ENCODE measurements around the gene ELANE.
A peak's percentile ranks its signal among the peaks of the same experiment; 100 is the strongest.
"Not testable (repeated sequence)": the region's sequence is repeated elsewhere in the genome, so short reads cannot be mapped to it uniquely, and the experiment has no call there.

Gene ELANE

DNA sequence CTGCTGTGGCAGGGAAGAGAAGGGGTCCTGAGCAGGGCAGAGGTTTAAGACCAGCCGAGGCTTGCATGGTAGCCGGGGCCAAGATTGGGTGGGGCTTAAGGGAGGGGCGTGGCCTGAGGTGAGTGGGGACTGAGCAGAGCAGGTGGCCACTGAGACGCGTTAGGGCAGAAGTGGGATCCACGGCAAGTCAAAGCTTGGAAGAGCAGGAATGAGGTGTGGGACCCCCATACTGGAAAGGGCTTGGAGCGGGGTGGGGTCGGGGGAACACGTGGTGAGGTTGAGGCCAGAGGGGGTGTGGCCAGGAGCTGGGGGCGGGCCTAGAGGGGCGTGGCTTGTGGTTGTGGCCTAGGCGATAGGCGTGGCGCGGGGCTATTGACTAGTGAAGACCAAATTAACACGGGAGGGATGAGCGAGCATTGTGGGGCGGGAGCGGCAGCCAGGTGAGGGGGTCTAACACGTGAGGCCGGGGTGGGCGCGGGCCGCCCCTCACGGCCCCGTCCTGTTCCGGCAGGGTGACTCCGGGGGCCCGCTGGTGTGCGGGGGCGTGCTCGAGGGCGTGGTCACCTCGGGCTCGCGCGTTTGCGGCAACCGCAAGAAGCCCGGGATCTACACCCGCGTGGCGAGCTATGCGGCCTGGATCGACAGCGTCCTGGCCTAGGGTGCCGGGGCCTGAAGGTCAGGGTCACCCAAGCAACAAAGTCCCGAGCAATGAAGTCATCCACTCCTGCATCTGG is 10.6 kb downstream of the ELANE start:
- DNase-seq (ENCODE audit: low read depth) = peak; percentile 67

- DNase-seq (ENCODE audit: low read depth) = no peak
These were observed 11.2 kb downstream of the ELANE start for GRCh38 chr19:863315-863620.

DNA sequence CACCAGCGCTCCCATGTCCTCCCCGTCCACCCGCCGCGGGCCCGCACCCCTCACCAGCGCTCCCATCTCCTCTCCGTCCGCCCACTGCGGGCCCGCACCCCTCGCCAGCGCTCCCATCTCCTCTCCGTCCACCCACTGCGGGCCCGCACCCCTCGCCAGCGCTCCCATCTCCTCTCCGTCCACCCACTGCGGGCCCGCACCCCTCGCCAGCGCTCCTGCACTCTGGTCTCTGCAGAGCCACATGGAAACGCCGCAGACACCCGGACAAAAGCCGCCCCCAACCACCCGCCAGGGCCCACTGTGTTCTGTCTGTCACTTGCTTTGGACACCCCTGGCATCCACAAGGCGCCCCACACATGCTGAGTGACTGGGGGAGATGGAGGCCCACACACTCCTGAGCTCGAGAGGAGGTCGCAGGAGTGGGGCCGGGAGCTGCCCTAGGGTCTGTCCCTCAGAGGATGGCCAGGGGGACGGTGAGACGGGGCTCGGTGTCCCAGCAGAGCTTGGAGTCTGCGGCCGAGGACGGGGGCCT is 14.7 kb downstream of the ELANE start:
- DNase-seq (ENCODE audit: low read depth) = no peak

GRCh38 chr19:867301-867793 is 15.2 kb downstream of the ELANE start:
- DNase-seq (ENCODE audit: low read depth) = no peak

DNA sequence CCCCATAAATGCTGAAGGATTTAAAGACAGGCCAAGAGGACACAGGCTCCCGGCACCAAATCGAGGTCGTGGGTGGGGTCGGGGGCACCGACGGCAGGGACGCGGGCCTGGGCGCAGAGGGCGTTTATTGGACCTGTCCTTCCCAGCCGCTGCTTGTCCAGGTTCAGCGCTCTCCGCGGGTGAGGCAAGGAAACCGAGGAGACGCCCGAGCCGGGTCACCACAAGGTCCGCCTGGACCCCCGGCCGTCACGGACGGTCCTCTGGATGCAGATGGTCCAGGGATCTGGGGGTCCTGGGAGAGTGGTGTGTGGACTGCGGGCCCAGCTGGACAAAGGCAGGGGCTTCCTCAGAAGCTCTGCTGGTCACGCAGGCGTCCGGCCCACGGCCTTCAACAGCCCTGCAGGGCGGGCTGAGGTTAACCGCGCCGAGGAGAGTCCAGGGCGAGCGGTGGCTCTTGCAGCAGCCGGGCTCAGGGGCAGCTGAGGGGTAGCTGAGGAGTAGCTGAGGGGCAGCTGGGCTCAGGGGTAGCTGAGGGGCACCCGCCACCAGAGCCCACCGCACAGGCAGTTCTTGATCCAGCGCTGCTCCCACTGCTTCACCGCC is 15.9 kb downstream of the ELANE start:
- no peak for DNase-seq (ENCODE audit: low read depth)

GRCh38 chr19:868458-869244 is 16.5 kb downstream of the ELANE start:
- no peak for DNase-seq (ENCODE audit: low read depth)

GRCh38 chr19:869245-870177 is 17.4 kb downstream of the ELANE start:
- DNase-seq (ENCODE audit: low read depth) = no peak

GRCh38 chr19:870314-870713 is 18.2 kb downstream of the ELANE start:
- DNase-seq (ENCODE audit: low read depth) = no peak

DNA sequence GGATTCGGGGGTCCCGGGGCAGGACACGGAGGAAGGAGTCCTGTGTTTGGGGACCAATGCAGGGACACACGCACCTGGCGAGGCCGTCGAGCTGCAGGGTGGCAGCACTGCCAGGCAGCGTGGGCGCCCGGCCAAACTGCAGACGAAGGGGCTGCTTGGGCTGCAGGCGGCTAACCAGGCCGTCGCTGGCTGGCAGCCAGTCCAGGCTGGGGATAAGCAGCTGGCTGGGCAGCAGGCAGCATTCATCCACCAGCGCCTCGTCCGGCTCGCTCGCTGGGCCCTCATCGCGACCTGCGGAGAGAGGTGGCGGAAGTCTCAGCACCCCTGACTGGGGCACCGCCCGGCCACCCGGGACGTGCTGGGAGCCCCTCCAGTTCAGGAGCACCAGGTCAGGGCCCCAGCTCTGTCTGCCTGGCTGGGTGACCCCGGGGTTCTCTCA is 18.9 kb downstream of the ELANE start:
- DNase-seq (ENCODE audit: low read depth) = no peak

DNA sequence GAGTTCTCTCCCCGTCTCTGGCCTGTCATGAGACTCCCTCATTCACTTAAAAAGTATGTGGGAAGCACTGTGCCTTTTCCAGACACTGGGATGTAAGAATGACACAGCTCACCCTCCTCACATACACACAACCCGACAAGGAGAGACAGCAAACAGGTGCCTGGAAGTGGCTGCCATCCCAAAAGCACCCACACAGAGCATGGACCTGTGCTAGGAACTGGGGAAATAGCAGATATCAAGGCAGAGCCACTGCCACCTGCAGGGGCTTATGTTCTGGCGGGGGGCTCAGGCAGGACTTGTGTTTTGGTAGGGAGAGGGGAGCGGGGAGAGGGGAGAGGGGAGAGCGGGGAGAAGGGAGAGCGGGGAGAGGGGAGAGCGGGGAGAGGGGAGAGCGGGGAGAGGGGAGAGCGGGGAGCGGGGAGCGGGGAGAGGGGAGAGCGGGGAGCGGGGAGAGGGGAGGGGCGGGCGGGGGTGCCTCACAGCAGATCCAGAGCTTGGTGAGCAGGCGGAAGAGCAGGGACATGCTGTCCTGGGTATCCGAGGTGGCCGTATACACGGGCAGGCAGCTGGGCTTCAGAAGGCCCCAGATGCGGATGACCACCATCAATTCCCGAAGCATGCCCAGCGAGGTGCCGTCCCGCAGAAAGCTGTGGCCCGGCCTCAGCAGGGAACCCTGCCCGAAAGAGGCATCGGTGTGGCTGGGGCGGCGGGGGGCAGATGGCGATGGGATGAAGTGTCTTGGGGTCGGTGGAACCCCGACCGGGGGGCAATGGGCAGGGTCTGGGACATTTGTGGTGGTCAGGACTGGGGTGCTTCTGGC is 19.6 kb downstream of the ELANE start:
- no peak for DNase-seq (ENCODE audit: low read depth)

DNA sequence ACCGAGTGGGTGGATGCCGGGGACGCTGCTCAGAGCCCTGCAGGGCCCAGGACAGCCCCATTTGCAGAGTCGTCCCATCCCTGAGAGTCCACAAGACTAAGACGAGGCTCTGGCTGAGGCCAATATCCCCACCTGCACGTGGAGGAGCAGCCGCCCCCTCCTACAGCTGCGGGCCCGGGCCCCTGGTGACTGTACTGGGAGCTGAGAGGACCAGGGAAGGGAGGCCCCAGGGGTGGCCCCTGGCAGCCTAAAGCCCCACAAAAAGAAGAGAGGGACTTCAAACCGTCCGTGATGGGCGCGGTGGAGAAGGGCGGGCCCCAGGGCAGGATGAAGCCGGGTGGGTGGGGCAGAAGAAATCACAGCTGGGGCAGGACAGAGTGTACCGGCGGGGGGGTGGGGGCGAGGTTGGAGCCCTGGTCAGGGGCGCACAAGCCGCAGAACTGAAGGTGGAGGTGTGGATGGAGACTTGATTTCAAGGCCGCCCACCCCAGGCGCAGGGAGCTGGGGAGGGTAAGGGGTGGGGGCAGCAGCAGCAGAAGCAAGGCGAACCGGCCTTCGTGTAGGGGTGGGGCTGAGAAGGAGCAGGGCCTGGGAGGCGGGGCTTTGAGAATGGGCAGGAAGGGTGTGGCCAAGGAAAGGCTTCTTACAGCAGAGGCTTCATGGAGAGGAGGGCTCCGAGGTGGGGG is 20.3 kb downstream of the ELANE start:
- DNase-seq (ENCODE audit: low read depth) = peak; percentile 74

- DNase-seq (ENCODE audit: low read depth) = peak; percentile 71
These were observed 21.0 kb downstream of the ELANE start for GRCh38 chr19:873084-873483.

DNA sequence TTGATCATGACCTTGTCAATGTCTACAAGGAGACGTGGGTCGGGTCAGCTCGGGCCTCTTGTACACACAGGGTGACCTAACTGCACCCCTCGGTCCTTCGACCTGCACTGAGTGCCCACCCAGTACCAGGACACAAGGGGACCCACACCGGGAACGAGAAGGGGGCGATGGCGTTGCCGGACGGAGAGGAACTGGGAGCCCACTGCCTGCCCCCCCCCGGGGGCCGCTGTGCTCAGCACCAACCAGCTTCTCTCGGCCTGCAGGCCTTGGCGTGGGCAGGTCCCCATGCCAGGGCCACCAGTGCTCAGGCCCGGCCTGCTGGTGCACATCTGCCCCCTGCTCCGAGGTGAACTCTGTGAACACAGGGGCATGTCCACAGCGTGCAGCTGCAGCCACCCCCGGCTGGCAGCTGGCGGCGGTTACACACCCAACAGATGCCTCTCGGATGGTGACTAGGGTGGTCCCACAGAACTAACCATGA is 21.5 kb downstream of the ELANE start:
- DNase-seq (ENCODE audit: low read depth) = no peak

DNA sequence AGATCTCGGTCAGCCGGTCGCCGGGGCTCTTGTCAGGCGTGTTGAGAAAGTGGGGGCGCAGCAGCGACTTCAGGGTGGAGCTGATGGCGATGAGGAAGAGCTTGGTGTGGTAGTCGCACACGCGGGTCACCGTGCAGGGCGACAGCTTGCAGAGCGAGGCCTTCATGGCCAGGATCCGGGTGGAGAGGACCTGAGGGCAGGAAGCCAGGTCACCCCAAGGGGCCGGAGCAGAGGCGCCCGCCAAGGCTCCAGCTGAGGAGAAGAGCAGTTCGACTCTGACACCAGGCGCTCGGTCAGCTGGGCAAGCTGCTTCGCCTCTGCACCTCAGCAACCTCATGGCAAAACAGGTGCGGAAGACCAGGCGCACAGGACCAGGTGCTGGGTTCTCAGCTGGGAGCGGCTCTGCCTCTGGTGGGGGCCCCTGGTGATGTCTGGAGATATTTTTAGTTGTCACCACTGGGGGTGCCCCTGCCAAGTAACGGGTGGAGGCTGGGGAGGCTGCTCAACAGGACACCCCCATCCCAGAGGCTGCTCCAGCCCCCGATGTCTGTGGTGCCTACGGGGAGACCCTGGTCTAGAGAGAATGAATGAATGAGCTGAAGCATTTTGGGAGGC is 23.3 kb downstream of the ELANE start:
- no peak for DNase-seq (ENCODE audit: low read depth)

DNA sequence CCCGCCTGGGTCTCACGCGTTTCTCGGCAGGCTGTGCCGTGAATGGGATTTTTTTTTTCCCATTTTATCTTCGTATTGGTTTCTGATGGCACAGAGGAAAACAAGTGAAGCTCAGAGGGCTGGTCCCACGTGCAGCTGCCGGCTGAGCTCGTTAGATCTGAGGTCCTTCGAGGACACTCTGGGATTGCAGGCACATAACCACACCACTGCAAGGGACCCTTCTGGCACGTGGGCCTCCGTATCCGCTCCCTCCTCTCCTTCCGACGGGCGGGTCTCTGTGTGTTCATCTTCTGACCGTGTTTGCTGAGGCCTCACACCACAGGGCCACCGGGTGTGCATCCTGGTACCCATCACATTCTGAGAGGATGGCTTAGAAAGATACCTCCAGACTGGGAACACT is 24.0 kb downstream of the ELANE start:
- DNase-seq (ENCODE audit: low read depth) = no peak

DNA sequence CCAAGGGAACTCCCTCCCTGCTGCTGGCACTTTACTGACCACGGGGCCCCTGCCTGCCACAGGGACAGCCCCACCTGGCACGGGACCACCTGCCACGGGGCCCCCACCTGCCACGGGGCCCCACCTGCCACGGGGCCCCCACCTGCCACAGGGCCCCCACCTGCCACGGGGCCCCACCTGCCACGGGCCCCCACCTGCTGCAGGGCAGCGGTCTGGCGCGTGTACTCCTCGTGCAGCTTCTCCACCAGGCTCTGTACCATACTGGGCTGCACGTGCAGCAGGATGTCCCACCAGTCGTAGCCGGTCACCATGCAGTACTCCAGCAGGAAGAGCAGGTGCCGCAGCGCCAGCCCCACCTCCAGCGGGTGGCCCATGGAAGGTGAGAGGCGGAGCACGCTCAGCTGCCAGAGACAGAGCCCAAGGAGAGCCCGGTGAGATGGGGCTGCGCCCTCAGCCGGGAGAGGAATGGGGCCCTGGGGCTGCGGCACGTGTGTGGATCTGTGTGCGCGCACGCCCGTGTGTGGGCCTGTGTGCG is 24.7 kb downstream of the ELANE start:
- no peak for DNase-seq (ENCODE audit: low read depth)

DNA sequence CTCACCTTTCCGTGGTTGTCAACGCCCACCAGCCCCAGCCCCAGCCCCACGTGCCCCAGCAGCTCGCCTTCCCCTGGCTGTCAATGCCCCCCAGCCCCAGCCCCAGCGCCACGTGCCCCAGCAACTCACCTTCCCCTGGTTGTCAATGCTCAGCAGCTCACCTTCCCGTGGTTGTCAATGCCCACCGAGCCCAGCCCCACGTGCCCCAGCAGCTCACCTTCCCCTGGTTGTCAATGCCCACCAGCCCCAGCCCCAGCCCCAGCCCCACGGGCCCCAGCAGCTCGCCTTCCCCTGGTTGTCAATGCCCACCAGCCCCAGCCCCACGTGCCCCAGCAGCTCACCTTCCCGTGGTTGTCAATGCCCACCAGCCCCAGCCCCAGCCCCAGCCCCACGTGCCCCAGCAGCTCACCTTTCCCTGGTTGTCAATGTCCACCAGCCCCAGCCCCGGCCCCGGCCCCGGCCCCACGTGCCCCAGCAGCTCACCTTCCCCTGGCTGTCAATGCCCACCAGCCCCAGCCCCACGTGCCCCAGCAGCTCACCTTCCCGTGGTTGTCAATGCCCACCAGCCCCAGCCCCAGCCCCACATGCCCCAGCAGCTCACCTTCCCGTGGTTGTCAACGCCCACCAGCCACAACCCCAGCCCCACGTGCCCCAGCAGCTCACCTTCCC is 26.0 kb downstream of the ELANE start:
- DNase-seq (ENCODE audit: low read depth) = not testable (repeated sequence)

GRCh38 chr19:878751-879561 is 26.9 kb downstream of the ELANE start:
- not testable (repeated sequence) for DNase-seq (ENCODE audit: low read depth)

All from activated T-helper 1 cell treated with Interleukin-2 at 50 U/mL for 16 hours (primary cell).